ENCODE results near the gene SAMM50.

Gene SAMM50

GRCh38 chr22:43996981-43997265, 41.7 kb downstream of the SAMM50 start:
- ATAC-seq, result no peak
- TF ChIP-seq ESRRG (CRISPR knock-in tag; IDR thresholded peaks at IDR 0.05) (no peak), CSRNP3 (CRISPR knock-in tag; IDR thresholded peaks at IDR 0.05) (no peak), PATZ1 (CRISPR knock-in tag; IDR thresholded peaks at IDR 0.05; ENCODE audit: borderline replicate concordance) (no peak), CREB5 (CRISPR knock-in tag; IDR thresholded peaks at IDR 0.05; ENCODE audit: low read depth) (no peak), ZNF70 (CRISPR knock-in tag; IDR thresholded peaks at IDR 0.05) (no peak), BACH2 (CRISPR knock-in tag; IDR thresholded peaks at IDR 0.05; ENCODE audit: borderline replicate concordance) (no peak), ZC3H10 (CRISPR knock-in tag; IDR thresholded peaks at IDR 0.05) (no peak), ISL1 (CRISPR knock-in tag; IDR thresholded peaks at IDR 0.05) (no peak), ZFP30 (CRISPR knock-in tag; IDR thresholded peaks at IDR 0.05) (no peak), ARNTL (CRISPR knock-in tag; IDR thresholded peaks at IDR 0.05; ENCODE audit: borderline replicate concordance, low read depth) (no peak), RARB (CRISPR knock-in tag; IDR thresholded peaks at IDR 0.05) (no peak), TCF4 (CRISPR knock-in tag; IDR thresholded peaks at IDR 0.05; ENCODE audit: borderline replicate concordance) (no peak), ZNF8 (CRISPR knock-in tag; IDR thresholded peaks at IDR 0.05) (no peak), OSR1 (CRISPR knock-in tag; IDR thresholded peaks at IDR 0.05) (no peak), TSHZ2 (CRISPR knock-in tag; IDR thresholded peaks at IDR 0.05) (no peak), POU6F1 (CRISPR knock-in tag; IDR thresholded peaks at IDR 0.05; ENCODE audit: borderline replicate concordance, low read depth) (no peak), ZFP3 (CRISPR knock-in tag; IDR thresholded peaks at IDR 0.05) (no peak), ZNF565 (CRISPR knock-in tag; conservative IDR thresholded peaks at IDR 0.05; ENCODE audit: low read depth) (no peak)

- TF ChIP-seq ZFP30 (CRISPR knock-in tag; IDR thresholded peaks at IDR 0.05), result no peak
- no peak for TF ChIP-seq SNAI2 (CRISPR knock-in tag; IDR thresholded peaks at IDR 0.05)
- TF ChIP-seq ZFP3 (CRISPR knock-in tag; IDR thresholded peaks at IDR 0.05), result no peak
- TF ChIP-seq TSHZ2 (CRISPR knock-in tag; IDR thresholded peaks at IDR 0.05), result no peak
- ATAC-seq, result no peak
Measured at GRCh38 chr22:43998679-43999264, 43.5 kb downstream of the SAMM50 start.

All from SK-N-SH treated with all-trans-retinoic acid at 6 μM for 48 hours (cell line).